ENCODE data around the gene PNPLA5. TPM values are rescaled to one million over a fixed set of nuclear protein-coding genes. Genes with fewer than 3 reads are reported as not detected.
"Not testable (repeated sequence)": the region's sequence is repeated elsewhere in the genome, so short reads cannot be mapped to it uniquely, and the experiment has no call there.

Gene PNPLA5
- total RNA-seq, 8 experiments from 2014 or later, result 0.09 to 0.33 (median 0.18) TPM; not detected in 2

DNA sequence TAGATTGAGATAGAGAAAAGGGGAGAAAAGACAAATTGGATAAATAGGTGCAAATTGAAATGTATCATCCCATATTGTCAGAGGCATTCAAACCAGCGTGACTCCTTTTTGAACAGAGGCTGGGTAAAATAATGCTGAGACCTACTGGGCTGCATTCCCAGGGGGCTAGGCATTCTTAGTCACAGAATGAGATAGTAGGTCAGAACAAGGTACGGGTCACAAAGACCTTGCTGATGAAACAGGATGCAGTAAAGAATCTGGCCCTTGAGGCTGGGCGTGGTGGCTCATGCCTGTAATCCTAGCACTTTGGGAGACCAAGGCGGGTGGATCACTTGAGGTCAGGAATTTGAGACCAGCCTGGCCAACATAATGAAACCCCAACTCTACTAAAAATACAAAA, 22.8 kb downstream of the PNPLA5 start:
- whole genome bisulfite sequencing, 10 experiments, result 0 to 80% (median 50%) methylated on average over 1 to 4 of the region's 4 CpGs; no CpG with 5 or more reads in 2 of the 10 experiments
- H3K27ac ChIP-seq; ATAC-seq (replicated peaks in 6 of 8); H3K4me1 ChIP-seq (replicated peaks in 1 of 2); H3K4me3 ChIP-seq; in situ Hi-C loops (cut with MboI; ENCODE audit: low pct_unique_long_range_greater_than_20kb in 2 of 9, low sequenced_read_pairs in 9 of 9, unreplicated experiment in 9 of 9): not testable (repeated sequence)

DNA sequence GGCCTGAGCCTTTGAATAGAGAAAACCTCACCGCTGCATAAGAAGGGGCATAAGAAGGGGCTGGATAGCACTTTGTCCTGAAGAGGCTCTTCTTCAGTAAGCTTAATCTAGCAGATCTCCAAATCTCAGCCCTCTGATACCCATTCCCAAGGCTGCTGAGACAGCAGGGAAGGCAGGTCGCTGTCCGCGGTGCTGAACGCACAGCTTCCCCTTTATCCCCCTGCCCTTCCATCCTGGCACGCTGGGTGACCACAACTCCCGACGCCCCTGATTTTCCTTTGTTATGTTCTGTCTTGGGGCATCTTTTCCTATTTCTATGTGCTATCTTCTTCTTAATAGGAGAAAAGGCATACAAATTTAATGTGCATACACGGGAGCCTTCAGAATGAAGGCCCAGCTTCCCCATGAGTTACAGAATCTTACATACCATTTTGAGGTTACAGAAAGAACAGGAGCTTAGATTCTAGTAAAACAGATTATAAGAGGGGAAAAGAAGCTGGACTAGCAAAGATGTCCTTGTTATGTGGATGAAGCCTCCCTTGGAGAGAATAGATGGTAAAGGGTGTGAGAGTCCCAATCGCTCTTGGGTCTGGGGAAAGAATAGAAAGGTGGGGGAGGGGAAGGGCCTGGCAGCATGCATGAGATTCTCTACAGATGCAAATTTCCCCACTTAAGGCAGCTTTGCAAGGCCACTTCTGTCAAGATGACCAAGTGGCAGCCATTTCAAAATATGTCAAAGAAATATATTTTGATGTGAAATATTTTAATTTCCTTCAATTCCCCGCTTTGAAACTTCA, 23.8 kb downstream of the PNPLA5 start:
- Histone ChIP-seq H3K4me1 (replicated peaks in 1 of 2) (no peaks in the 10 kb centered on the region), H3K27ac (no peak overlapping the region), H3K4me3 (no peak overlapping the region)
- in situ Hi-C loops (cut with MboI; ENCODE audit: low pct_unique_long_range_greater_than_20kb in 2 of 9, low sequenced_read_pairs in 9 of 9, unreplicated experiment in 9 of 9), result no loop called here
- WGBS, 10 experiments, result 0 to 57% (median 8%) methylated on average over 1 to 9 of the region's 11 CpGs; no CpG with 5 or more reads in 1 of the 10 experiments
- peak; percentile 75 to 94 (median 84) for ATAC-seq (replicated peaks in 6 of 8)

DNA sequence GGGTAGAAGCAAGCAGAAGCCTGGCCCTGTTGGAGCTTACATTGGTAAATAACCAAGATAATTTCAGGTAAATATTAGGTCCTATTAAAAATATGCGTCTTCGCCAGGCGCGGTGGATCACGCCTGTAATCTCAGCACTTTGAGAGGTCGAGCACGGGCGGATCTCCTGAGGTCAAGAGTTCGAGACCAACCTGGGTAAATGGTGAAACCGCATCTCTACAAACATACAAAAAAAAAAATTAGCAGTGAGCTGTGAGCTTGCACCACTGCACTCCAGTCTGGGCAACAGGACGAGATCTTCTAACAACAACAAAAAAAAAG, 29.0 kb downstream of the PNPLA5 start:
- whole genome bisulfite sequencing, 10 experiments, result 57 to 98% (median 84%) methylated on average over 1 to 11 of the region's 11 CpGs
- in situ Hi-C loops (cut with MboI; ENCODE audit: low pct_unique_long_range_greater_than_20kb in 2 of 9, low sequenced_read_pairs in 9 of 9, unreplicated experiment in 9 of 9), result no loop called here
- peak overlapping the region in 1 of 2 donors; percentile 7 for H3K27ac ChIP-seq

DNA sequence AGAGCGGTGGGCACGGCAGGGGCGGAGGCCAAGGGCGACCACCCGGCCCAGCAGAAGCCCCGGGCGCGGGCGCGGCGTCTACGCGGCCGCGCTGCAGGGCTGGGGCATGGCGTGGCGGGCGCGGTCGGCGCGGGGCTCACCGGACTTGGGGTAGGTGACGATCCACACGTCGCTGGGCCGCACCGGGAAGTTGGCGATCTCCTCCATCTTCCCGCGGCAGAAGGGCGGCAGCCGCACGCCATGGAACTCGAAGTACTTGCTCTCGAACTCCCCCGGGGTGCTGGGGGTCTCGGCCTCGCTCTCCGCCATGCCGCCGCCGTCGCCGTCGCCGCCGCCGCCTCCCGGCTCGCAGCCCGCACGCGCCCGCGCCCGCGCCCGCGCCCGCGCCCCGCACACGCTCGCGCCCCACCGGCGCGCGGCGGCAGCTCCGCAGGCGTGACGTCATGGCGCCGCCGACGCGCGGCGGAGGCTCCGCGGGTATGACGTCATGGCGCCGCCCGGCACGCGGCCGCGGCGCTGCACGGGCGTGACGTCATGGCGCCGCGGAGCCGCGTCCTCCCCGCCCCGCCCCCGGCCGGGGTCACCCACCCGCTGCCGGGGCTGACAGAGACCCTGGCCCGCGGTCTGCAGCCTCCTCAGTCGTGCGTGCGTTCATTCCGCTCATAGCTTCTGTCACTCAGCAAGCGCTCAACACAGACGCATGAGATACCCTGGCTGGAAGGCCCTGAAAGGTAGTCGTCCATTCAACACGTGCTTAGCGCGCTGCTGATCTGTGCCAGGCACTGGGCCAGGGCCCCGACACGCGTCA, 29.5 kb downstream of the PNPLA5 start, which contains the start of gene SULT4A1:
Gene SULT4A1 (minus strand): TSS at position 440 of the 808 bp plus-strand sequence. CDS start 131 bp downstream, at position 309.
- Histone ChIP-seq H3K4me3 (peak within 1 kb of the TSS; percentile 58 to 89 (median 76)), H3K27ac (peak within 1 kb of the TSS; percentile 43 to 55), H3K4me1 (replicated peaks in 1 of 2) (peaks cover 8 to 11% of the 10 kb centered on the region in 2 donors)
- ATAC-seq (replicated peaks in 6 of 8), result peak in 7 of 8 experiments; percentile 46 to 84 (median 78)
- WGBS, 10 experiments, result 5 to 80% (median 50%) methylated on average over 2 to 4 of the region's 121 CpGs; no CpG with 5 or more reads in 4 of the 10 experiments
- in situ Hi-C loops (cut with MboI; ENCODE audit: low pct_unique_long_range_greater_than_20kb in 2 of 9, low sequenced_read_pairs in 9 of 9, unreplicated experiment in 9 of 9), result no loop called here

More for the DNA sequence above, 29.0 kb downstream of the PNPLA5 start:
- Histone ChIP-seq H3K4me3 (peak overlapping the region; percentile 58 to 89 (median 76)), H3K4me1 (replicated peaks in 1 of 2) (peaks cover 8 to 11% of the 10 kb centered on the region in 2 donors)
- ATAC-seq (replicated peaks in 6 of 8), result no peak

DNA sequence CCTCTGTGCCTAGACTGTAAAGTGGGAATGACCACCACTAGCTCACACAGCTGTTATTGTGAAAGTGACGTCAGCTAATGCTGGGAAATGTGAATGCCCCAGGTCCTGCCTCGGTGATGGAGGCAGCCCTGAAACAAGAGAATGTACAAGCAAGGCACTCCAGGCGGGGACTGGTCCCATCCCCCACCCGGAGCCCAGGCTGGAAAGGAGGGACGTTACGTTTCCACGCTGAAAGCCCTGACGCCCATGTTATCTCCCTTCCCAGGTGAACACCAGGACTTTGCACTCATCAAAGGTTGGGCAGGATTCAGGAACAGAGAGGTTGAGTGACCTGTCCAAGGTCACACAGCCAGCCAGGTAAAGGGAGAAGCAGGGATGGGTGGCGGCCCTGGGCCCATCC, 30.3 kb downstream of the PNPLA5 start:
- H3K4me1 ChIP-seq (replicated peaks in 1 of 2), result peaks cover 8 to 11% of the 10 kb centered on the region in 2 donors
- ATAC-seq (replicated peaks in 6 of 8), result peak; percentile 39 to 68 (median 48)
- WGBS, 10 experiments, result 0 to 40% (median 8%) methylated on average over 1 to 7 of the region's 9 CpGs; no CpG with 5 or more reads in 5 of the 10 experiments
- in situ Hi-C loops (cut with MboI; ENCODE audit: low pct_unique_long_range_greater_than_20kb in 2 of 9, low sequenced_read_pairs in 9 of 9, unreplicated experiment in 9 of 9), result no loop called here
- peak overlapping the region in 1 of 2 donors; percentile 43 for H3K27ac ChIP-seq
- H3K4me3 ChIP-seq, result peak overlapping the region; percentile 58 to 89 (median 76)

DNA sequence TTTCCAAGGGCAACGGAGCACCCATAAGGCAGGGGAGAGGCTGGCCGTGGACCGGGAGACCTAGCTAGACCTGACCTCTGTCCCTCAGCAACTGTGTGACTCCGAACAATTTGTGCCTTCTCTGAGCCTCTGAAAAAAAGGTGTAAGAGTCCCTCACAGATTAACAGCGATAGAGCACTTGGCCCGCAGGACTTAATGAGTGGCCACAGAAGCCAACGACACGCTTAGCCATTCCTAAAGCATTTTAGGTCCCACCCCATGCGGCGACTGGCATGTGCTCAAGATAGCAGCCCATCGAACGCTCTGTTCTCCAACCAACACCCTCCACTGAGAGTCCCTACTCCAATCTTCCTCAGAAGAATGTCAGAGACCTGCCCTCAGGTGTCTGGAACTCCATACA, 31.0 kb downstream of the PNPLA5 start:
- no peak for ATAC-seq (replicated peaks in 6 of 8)
- in situ Hi-C loops (cut with MboI; ENCODE audit: low pct_unique_long_range_greater_than_20kb in 2 of 9, low sequenced_read_pairs in 9 of 9, unreplicated experiment in 9 of 9), result no loop called here
- H3K4me1 ChIP-seq (replicated peaks in 1 of 2), result peaks cover 8 to 11% of the 10 kb centered on the region in 2 donors
- H3K27ac ChIP-seq, result no peak overlapping the region
- peak overlapping the region; percentile 58 to 89 (median 76) for H3K4me3 ChIP-seq
- WGBS, 10 experiments, result 39 to 85% (median 73%) methylated on average over 1 to 7 of the region's 12 CpGs; no CpG with 5 or more reads in 3 of the 10 experiments

DNA sequence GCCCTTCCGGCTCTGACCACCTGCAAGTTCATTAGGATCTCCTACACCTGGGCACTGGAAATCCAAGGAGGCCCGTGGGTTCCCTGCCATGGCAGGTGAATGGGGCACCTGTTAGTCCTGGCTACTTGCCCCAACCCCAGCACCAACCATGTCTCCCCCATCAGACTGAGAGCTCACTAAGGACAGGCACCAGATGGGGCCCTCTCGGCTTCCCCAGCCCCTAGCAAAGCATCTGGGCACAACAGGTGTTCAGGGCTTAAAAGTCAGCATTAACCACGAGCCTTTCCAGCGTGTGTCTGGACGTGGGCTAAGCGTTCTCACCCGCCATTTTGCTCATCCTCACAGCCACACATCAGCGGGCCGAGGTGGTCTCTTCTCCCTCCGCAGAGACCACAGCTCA, 31.7 kb downstream of the PNPLA5 start:
- in situ Hi-C loops (cut with MboI; ENCODE audit: low pct_unique_long_range_greater_than_20kb in 2 of 9, low sequenced_read_pairs in 9 of 9, unreplicated experiment in 9 of 9), result no loop called here
- Histone ChIP-seq H3K27ac (no peak overlapping the region), H3K4me3 (no peak overlapping the region), H3K4me1 (replicated peaks in 1 of 2) (peaks cover 8 to 11% of the 10 kb centered on the region in 2 donors)
- no peak for ATAC-seq (replicated peaks in 6 of 8)
- WGBS, 10 experiments, result 60 to 93% (median 77%) methylated on average over 1 to 3 of the region's 11 CpGs; no CpG with 5 or more reads in 6 of the 10 experiments

DNA sequence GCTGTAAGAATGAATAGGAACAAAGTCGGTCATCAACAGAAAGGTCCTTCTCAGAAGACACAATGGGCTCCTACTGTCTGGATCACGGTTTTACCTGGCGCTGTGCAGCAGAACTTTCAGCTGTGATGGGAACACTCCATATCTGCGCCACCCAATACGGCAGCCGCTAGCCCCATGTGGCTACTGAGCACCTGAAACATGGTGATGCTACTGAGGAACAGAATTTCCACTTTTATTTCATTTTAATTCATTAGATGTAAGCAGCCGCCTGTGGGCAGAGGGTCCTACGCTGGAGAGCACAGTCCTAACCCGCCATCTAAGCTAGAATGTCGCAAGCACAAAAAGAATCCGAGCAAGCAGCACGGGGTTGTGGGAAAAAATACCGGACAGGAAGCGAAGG, 32.2 kb downstream of the PNPLA5 start:
- ATAC-seq (replicated peaks in 6 of 8), result no peak
- in situ Hi-C loops (cut with MboI; ENCODE audit: low pct_unique_long_range_greater_than_20kb in 2 of 9, low sequenced_read_pairs in 9 of 9, unreplicated experiment in 9 of 9), result no loop called here
- 53 to 100% (median 90%) methylated on average over 2 to 12 of the region's 14 CpGs; no CpG with 5 or more reads in 1 of the 10 experiments for WGBS, 10 experiments
- H3K4me3 ChIP-seq, result no peak overlapping the region
- H3K4me1 ChIP-seq (replicated peaks in 1 of 2), result peaks cover 8 to 11% of the 10 kb centered on the region in 2 donors
- H3K27ac ChIP-seq, result no peak overlapping the region

DNA sequence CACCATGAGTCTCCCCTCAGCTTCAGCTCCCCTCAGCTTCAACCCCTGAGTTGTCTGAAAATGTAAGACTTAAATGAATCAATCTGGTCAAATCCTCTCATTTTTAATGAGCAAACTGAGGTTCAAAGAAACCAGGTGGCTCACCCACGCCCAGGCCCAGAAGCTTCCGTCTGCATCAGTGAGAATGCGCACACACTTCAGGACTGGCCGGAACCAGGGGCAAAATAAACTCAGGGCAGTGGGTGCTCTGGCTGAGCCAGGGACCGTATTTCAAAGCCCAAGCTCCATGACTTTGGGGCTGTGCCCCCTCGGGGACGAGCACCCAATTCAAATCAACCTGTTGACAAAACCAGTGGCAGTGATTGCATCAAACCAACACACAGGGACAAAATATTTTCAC, 32.6 kb downstream of the PNPLA5 start:
- Histone ChIP-seq H3K4me3 (no peak overlapping the region), H3K27ac (no peak overlapping the region), H3K4me1 (replicated peaks in 1 of 2) (peaks cover 8 to 11% of the 10 kb centered on the region in 2 donors)
- WGBS, 10 experiments, result 0 to 100% (median 56%) methylated on average over 2 to 7 of the region's 7 CpGs; no CpG with 5 or more reads in 3 of the 10 experiments
- in situ Hi-C loops (cut with MboI; ENCODE audit: low pct_unique_long_range_greater_than_20kb in 2 of 9, low sequenced_read_pairs in 9 of 9, unreplicated experiment in 9 of 9), result no loop called here
- ATAC-seq (replicated peaks in 6 of 8), result no peak

DNA sequence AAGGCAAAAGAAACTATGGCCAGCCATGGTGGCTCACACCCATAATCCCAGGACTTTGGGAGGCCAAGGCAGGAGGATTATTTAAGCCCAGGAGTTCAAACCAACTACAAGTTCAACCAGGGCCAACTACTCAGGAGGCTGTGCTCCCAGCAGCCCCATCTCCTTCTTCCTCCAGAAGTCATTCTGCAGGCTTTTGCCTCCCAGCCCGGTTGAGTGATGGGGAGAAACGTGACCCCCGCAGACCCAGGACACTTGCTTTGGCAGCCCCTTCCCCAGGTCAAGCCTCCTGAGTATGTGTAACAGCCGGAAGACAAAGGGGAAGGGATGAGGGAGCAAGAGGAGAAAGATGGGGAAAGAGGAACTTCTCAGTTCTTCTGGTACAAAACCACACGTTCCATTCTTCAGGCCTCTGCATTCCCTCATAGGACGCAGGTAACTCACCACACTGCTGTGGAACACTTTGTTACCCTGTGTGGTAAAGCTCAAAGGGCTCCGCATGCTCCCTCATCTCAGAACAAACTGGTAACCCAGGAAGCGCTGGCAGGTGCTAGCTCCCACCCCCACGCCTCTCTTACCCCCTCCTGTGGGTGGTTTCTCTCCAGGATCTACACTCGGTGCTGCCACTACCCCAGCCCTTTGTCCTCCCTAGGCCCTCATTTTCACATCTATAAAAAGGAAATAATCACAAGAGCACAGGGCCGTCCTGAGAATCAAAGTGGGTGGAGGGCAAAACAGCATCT, 33.5 kb downstream of the PNPLA5 start:
- ATAC-seq (replicated peaks in 6 of 8), result no peak
- 0 to 89% (median 60%) methylated on average over 1 to 5 of the region's 11 CpGs; no CpG with 5 or more reads in 3 of the 10 experiments for WGBS, 10 experiments

DNA sequence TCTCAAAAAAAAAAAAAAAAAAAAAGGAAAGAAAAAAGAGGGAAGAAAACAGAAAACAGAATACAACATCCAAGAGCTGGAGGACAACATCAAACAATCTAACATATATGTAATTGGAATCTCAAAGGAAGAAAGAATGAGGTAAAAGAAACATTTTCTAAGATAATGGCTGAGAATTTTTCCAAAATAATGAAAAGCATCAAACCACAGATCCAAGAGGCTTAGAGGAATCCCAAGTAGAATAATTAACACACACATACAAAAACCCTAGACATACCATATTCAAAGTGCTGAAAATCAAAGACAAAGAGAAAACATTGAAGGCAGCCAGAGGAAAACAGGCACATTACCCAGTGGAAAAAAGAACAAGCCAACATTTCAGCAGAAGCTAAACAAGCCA, 34.4 kb downstream of the PNPLA5 start:
- in situ Hi-C loops (cut with MboI; ENCODE audit: low pct_unique_long_range_greater_than_20kb in 2 of 9, low sequenced_read_pairs in 9 of 9, unreplicated experiment in 9 of 9), result no loop called here
- Histone ChIP-seq H3K4me1 (replicated peaks in 1 of 2) (peaks cover 8 to 11% of the 10 kb centered on the region in 2 donors), H3K4me3 (no peak overlapping the region), H3K27ac (no peak overlapping the region)
- no peak for ATAC-seq (replicated peaks in 6 of 8)

More for the DNA sequence above, 33.5 kb downstream of the PNPLA5 start:
- in situ Hi-C loops (cut with MboI; ENCODE audit: low pct_unique_long_range_greater_than_20kb in 2 of 9, low sequenced_read_pairs in 9 of 9, unreplicated experiment in 9 of 9), result no loop called here
- H3K27ac ChIP-seq, result no peak overlapping the region
- no peak overlapping the region for H3K4me3 ChIP-seq
- H3K4me1 ChIP-seq (replicated peaks in 1 of 2), result peaks cover 8 to 11% of the 10 kb centered on the region in 2 donors

DNA sequence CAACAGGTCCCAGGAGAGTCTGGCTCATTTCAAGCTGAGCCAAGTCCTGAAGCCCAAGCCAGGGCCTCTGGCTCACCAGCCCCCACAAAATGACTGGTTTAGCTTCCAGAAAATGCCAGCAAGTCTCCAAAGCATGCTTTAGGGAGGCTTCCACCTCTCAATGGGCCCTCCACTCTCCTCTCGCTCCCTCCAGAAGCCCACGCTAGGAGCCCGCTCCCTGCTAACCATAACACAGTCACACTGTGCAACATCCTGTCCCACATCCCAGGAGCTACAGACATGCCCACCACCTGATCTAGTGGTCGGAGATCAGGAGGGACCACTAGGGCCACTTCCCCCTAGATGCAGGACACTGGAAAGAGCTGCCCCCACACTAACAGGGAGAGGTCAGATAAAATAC, 36.4 kb downstream of the PNPLA5 start:
- Histone ChIP-seq H3K4me3 (no peak overlapping the region), H3K27ac (no peak overlapping the region), H3K4me1 (replicated peaks in 1 of 2) (peaks cover 0 to 2% of the 10 kb centered on the region in 2 donors)
- 18 to 100% (median 81%) methylated on average over 2 to 4 of the region's 4 CpGs; no CpG with 5 or more reads in 6 of the 10 experiments for WGBS, 10 experiments
- in situ Hi-C loops (cut with MboI; ENCODE audit: low pct_unique_long_range_greater_than_20kb in 2 of 9, low sequenced_read_pairs in 9 of 9, unreplicated experiment in 9 of 9), result no loop called here
- no peak for ATAC-seq (replicated peaks in 6 of 8)

Measured in motor neuron (in vitro differentiated cells).